ENCODE data around the gene PYGM.
A peak's percentile ranks its signal among the peaks of the same experiment; 100 is the strongest.

The PYGM gene

GRCh38 chr11:64802370-64803157 is 42.8 kb upstream of the PYGM start:
- in situ Hi-C loops (cut with MboI; ENCODE audit: low sequenced_read_pairs, unreplicated experiment), result no loop called here
- TF ChIP-seq, protein P1, sequence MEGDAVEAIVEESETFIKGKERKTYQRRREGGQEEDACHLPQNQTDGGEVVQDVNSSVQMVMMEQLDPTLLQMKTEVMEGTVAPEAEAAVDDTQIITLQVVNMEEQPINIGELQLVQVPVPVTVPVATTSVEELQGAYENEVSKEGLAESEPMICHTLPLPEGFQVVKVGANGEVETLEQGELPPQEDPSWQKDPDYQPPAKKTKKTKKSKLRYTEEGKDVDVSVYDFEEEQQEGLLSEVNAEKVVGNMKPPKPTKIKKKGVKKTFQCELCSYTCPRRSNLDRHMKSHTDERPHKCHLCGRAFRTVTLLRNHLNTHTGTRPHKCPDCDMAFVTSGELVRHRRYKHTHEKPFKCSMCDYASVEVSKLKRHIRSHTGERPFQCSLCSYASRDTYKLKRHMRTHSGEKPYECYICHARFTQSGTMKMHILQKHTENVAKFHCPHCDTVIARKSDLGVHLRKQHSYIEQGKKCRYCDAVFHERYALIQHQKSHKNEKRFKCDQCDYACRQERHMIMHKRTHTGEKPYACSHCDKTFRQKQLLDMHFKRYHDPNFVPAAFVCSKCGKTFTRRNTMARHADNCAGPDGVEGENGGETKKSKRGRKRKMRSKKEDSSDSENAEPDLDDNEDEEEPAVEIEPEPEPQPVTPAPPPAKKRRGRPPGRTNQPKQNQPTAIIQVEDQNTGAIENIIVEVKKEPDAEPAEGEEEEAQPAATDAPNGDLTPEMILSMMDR (IDR thresholded peaks at IDR 0.05; ENCODE audit: borderline replicate concordance, control extremely low read depth, extremely low read depth, insufficient read depth, missing control alignments), result no peak
- DNase-seq (ENCODE audit: low spot score), result no peak

DNA sequence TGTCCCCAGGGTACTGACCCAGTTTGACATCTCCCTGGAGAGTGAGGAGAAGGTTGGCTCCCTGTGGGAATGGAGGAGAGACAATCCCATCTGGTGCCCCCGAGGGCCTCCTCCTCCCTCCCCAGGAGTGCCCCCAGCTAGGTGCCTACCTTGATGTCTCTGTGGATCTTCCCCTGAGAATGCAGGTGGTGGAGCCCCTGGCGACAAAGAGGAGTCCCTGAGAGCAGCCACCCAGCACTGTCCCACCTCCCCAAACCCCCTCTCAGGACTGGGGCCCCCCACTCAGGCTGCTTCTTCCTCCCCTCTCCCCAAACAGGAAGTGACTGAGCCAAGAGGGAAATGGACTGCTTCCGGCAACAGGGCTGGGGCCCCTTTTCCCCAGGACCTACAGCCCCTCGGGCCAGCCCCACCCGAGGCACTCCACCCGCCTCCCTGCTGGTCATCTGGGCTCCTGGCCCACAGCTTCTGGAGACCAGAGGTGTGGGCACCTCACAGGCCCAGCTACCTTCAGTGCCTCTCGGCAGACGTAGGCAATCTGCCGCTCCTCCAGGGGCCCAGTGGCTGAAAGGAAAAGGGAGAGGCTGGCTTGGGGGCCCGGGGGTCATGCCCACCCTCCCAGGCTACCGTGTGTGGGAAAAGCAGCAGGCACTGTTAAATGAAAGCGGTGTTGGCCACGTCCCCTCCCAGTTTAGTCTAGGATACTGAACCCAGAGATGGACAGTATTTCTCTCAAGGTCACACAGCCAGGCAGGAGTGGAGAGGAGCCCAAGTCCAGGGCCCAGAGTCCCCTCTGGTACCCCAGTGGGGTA is 42.0 kb upstream of the PYGM start:
- TF ChIP-seq, protein P1 (IDR thresholded peaks at IDR 0.05; ENCODE audit: borderline replicate concordance, control extremely low read depth, extremely low read depth, insufficient read depth, missing control alignments), result no peak
- no peak for DNase-seq (ENCODE audit: low spot score)
- in situ Hi-C loops (cut with MboI; ENCODE audit: low sequenced_read_pairs, unreplicated experiment), result no loop called here

DNA sequence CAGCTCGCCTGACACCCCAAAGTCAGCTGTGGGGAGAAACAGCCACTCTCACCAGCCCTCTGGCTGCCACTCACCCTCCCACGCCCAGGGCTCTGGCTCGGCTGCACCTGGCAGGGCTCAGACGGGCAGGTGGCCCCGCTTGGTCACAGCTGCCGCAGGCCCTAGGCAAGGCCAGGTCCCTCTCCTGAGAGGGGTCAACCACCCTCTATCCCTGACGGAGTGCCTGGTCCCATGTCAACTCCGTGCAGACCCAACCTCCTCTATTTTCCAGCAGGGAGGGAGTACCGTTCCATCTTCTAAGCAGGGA is 41.3 kb upstream of the PYGM start:
- TF ChIP-seq, protein P1 (IDR thresholded peaks at IDR 0.05; ENCODE audit: borderline replicate concordance, control extremely low read depth, extremely low read depth, insufficient read depth, missing control alignments), result no peak
- DNase-seq (ENCODE audit: low spot score), result no peak
- in situ Hi-C loops (cut with MboI; ENCODE audit: low sequenced_read_pairs, unreplicated experiment), result no loop called here

DNA sequence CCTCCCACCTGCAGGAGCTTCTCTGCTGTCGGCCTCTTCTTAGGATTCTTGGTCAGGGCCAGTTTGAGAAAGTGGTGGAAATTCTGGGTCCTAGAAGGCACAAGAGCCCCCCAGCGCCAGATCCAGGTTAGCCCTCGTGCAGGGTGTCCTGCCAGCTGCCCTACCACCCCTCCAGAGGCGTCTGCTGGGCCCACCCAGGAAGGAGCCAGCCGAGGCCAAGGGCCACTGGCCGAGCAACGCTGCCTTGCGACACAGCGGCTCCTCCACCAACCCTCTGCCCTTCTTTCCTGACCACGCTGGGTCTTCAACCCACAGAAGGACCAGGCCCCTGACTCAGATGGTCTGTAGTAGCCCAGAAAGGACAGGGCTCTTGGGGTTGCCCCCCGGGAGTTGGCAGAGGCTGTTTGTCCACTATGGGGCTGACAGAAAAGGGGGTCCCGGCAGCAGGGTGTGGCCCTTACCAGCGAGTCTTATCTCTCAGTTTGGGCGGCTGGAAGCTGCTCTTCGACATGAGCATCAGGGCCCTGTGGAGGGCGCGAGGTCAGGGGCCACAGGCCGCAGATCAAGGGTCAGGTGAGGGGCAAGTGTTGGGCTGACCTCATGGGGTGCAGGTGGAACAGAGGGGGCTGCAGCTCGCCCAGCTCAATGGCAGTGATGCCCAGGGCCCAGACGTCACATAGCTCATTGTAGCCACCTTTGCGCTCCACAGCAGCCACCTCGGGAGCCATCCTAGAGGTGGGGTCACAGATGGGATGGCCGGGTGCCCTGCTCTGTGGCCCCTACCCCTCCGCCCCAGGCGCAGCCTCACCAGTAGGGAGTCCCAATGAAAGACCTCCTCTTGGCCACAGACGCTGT is 40.8 kb upstream of the PYGM start:
- in situ Hi-C loops (cut with MboI; ENCODE audit: low sequenced_read_pairs, unreplicated experiment), result no loop called here
- no peak for DNase-seq (ENCODE audit: low spot score)
- TF ChIP-seq, protein P1 (IDR thresholded peaks at IDR 0.05; ENCODE audit: borderline replicate concordance, control extremely low read depth, extremely low read depth, insufficient read depth, missing control alignments), result no peak

GRCh38 chr11:64799623-64800302 is 40.0 kb upstream of the PYGM start:
- peak; percentile 45 for DNase-seq (ENCODE audit: low spot score)
- TF ChIP-seq, protein P1 (IDR thresholded peaks at IDR 0.05; ENCODE audit: borderline replicate concordance, control extremely low read depth, extremely low read depth, insufficient read depth, missing control alignments), result no peak
- in situ Hi-C loops (cut with MboI; ENCODE audit: low sequenced_read_pairs, unreplicated experiment), result no loop called here

DNA sequence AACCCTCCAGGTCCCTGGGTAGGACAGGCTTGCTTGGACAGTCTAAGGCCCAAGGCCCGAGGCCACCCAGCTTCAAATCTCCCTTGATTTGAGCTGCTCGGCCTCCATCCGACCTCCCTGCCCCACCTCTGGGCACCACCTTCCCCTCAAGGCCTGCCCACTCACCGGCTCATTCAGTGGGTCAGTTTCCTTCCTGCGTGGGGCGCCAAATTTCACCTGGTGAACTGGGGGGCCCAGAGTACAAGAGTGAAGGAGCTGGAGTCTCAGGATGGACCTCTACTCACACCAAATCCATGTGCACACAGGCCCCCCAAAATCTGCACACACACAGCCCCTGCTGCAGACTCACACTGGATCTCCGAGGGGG is 39.5 kb upstream of the PYGM start:
- in situ Hi-C loops (cut with MboI; ENCODE audit: low sequenced_read_pairs, unreplicated experiment), result no loop called here
- no peak for DNase-seq (ENCODE audit: low spot score)
- TF ChIP-seq, protein P1 (IDR thresholded peaks at IDR 0.05; ENCODE audit: borderline replicate concordance, control extremely low read depth, extremely low read depth, insufficient read depth, missing control alignments), result no peak

Measured in GM13976 (cell line).